ENCODE results near the gene KLHL11.

The KLHL11 gene

GRCh38 chr17:41810659-41811548 is 54.3 kb downstream of the KLHL11 start:
- DNase-seq (ENCODE audit: low read depth): no peak

GRCh38 chr17:41806685-41807445 is 58.4 kb downstream of the KLHL11 start:
- no peak for DNase-seq (ENCODE audit: low read depth)
